ENCODE data around the gene ARSG. TPM values are rescaled to one million over a fixed set of nuclear protein-coding genes. Genes with fewer than 3 reads are reported as not detected.
A peak's percentile ranks its signal among the peaks of the same experiment; 100 is the strongest.

The ARSG gene
- total RNA-seq, 2 experiments from 2014 or later, result 9.1 to 10.7 TPM

DNA sequence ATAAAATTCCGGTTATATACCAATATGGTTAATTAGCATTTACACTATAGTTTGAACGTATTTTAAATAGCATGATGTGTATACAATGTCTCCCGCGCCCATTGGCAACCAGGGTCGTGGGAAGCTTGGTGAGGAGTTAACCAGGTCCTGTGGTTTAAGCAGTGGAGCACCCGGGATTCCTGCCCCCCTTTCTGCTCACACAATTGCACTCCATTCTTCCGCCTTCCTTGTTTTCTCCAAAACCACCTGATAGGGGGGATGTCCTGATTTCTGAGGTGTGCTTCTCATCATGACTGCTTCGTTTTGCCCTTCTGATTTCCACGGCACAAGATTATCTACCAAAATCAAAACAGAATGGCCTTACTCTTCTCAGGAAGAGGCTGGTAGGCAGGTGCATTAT lies 130.2 kb downstream of the ARSG start:
- ATAC-seq (no peak), DNase-seq (no peak)
- ChIA-PET POLR2A (no interaction called here), CTCF (no interaction called here)
- H3K27me3 Mint-ChIP-seq (ENCODE audit: low read depth), result no peaks in the 10 kb centered on the region
- no peak overlapping the region for H3K4me3 Mint-ChIP-seq
- H3K27ac Mint-ChIP-seq, result no peak overlapping the region
- H3K36me3 Mint-ChIP-seq (ENCODE audit: low read depth), result peaks cover 61% of the 10 kb centered on the region
- peaks cover 1% of the 10 kb centered on the region for H3K4me1 Mint-ChIP-seq (ENCODE audit: low read depth)
- peaks cover 9% of the 10 kb centered on the region for H3K9me3 Mint-ChIP-seq (ENCODE audit: insufficient read depth)

DNA sequence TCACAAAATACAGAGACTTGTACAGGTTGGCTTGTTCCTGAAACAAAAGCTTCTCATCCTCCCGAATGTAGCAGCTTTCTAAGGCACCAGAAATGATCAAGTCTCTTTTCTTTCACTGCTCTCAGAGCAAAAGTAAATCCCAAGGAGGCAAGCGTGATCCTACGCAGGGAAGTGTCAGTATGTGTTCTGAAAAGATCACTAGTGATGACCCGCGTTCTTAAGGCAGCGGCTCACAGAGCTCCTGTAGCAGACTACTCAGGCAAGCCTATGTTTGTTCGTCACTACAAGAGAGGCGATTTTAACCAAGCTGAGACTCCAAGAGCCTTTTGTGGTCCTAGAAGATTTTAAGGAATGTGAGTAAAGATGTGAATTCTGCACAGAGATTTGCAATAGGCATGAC lies 131.5 kb downstream of the ARSG start:
- DNase-seq, result no peak
- ChIA-PET CTCF (interaction anchor here (1.0 to 1.4 kb wide), 2 partner anchors 9 to 14 kb away, joined by 3 to 6 read pairs; no protein-coding TSS in a partner anchor), POLR2A (no interaction called here)
- Mint-ChIP-seq H3K9me3 (ENCODE audit: insufficient read depth) (peaks cover 5% of the 10 kb centered on the region), H3K4me1 (ENCODE audit: low read depth) (no peaks in the 10 kb centered on the region), H3K27me3 (ENCODE audit: low read depth) (no peaks in the 10 kb centered on the region), H3K27ac (no peak overlapping the region), H3K4me3 (no peak overlapping the region), H3K36me3 (ENCODE audit: low read depth) (peaks cover 58% of the 10 kb centered on the region)
- ATAC-seq, result no peak

DNA sequence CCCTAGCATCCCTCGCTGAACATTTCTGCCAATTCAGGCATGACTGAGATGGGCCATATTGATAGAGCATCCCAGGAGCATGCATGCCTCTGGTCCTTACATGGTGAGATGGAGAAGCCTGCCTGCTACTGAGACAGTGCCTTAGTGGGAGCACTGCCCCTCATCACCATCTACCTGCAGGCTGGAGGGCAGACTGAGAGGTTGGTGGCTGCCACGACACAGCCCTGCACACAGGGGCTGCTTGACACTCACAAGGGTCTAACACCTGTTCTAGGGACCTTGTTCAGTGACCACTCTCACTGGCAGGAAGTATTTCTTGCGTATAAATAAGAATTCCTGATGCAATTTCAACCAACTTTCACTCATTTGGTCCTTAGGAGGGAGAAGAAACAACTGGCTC lies 132.0 kb downstream of the ARSG start:
- no peak for ATAC-seq
- CTCF ChIA-PET, result interaction anchor here (1.0 to 1.4 kb wide), 2 partner anchors 8 to 13 kb away, joined by 3 to 6 read pairs; no protein-coding TSS in a partner anchor
- Mint-ChIP-seq H3K9me3 (ENCODE audit: insufficient read depth) (peaks cover under 1% of the 10 kb centered on the region), H3K4me1 (ENCODE audit: low read depth) (no peaks in the 10 kb centered on the region), H3K36me3 (ENCODE audit: low read depth) (peaks cover 53% of the 10 kb centered on the region), H3K27ac (no peak overlapping the region), H3K4me3 (no peak overlapping the region), H3K27me3 (ENCODE audit: low read depth) (no peaks in the 10 kb centered on the region)
- POLR2A ChIA-PET, result no interaction called here
- no peak for DNase-seq

DNA sequence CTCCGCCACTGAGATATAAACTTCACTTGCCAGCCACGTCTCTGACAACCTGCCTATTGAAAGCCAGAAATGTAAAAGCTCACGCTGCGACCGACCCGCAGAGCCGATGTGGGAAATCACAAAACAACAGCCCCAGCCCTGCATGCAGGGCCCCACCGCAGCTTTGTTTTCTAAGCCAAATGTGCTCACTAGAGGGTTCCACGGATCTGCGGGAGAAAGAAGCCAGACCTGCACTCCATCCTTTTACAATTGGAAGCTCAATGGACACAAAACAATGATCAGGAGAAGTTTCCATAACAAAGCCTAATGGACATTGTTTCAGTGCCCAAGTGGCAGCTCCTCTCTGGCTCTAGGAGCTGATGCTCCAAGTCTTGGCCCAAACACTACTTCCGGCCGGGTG lies 132.9 kb downstream of the ARSG start:
- DNase-seq (no peak), ATAC-seq (no peak)
- no peaks in the 10 kb centered on the region for H3K9me3 Mint-ChIP-seq (ENCODE audit: insufficient read depth)
- H3K27me3 Mint-ChIP-seq (ENCODE audit: low read depth), result no peaks in the 10 kb centered on the region
- no peak overlapping the region for H3K4me3 Mint-ChIP-seq
- H3K4me1 Mint-ChIP-seq (ENCODE audit: low read depth), result no peaks in the 10 kb centered on the region
- no peak overlapping the region for H3K27ac Mint-ChIP-seq
- H3K36me3 Mint-ChIP-seq (ENCODE audit: low read depth), result peaks cover 54% of the 10 kb centered on the region
- CTCF ChIA-PET, result interaction anchor here (0.6 to 2.0 kb wide), 3 partner anchors 25 to 160 kb away, joined by 3 to 8 read pairs (median 4); no protein-coding TSS in a partner anchor
- POLR2A ChIA-PET, result no interaction called here

DNA sequence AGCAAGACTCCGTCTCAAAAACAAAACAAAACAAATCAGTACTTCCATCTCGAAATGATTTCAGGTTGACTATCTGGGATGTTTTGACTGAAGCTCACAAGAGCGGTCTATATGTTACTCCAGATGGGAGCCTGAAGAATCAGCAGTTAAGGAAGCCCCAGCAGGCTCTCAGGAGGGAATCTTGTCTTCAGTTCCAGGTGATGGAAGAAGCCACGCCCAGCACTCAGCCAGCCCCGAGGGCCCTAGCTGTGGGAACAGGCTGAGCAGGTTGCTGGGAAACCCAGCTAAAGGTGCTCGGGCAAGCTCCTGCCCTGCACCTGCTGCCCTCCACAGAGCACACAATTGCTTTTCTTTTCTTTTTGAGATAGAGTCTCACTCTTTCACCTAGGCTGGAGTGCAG lies 133.6 kb downstream of the ARSG start:
- no peaks in the 10 kb centered on the region for H3K27me3 Mint-ChIP-seq (ENCODE audit: low read depth)
- POLR2A ChIA-PET, result no interaction called here
- CTCF ChIA-PET, result interaction anchor here (0.6 to 2.0 kb wide), 3 partner anchors 26 to 161 kb away, joined by 3 to 8 read pairs (median 4); no protein-coding TSS in a partner anchor

DNA sequence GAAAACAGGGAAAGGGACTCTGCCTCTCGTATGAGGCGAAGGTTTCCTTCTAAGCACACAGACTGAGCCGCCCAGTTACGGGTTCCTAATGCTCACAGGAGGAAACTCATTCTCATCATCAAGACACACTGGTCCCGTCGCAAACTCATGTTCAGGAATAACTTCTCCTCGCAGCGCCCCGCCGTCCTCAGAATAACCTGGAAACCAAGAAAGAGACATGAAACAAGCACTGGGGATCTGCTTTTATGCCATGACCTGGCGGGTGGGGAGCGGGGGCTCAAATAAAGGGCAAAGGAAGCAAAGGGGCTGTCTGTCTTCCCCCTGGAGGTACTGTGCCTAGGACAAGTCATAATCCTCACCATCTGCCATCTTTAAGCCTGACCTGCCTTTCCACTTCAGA lies 134.7 kb downstream of the ARSG start:
- DNase-seq (no peak), ATAC-seq (no peak)
- no peak overlapping the region for H3K27ac Mint-ChIP-seq
- no peaks in the 10 kb centered on the region for H3K9me3 Mint-ChIP-seq (ENCODE audit: insufficient read depth)
- no peaks in the 10 kb centered on the region for H3K4me1 Mint-ChIP-seq (ENCODE audit: low read depth)
- peaks cover 48% of the 10 kb centered on the region for H3K36me3 Mint-ChIP-seq (ENCODE audit: low read depth)
- ChIA-PET POLR2A (no interaction called here), CTCF (interaction anchor here (3.4 kb wide), 1 partner anchor 27 kb away, joined by 12 read pairs; no protein-coding TSS in a partner anchor)
- no peak overlapping the region for H3K4me3 Mint-ChIP-seq
- no peaks in the 10 kb centered on the region for H3K27me3 Mint-ChIP-seq (ENCODE audit: low read depth)

More for the DNA sequence above, 133.6 kb downstream of the ARSG start:
- Mint-ChIP-seq H3K36me3 (ENCODE audit: low read depth) (peaks cover 51% of the 10 kb centered on the region), H3K27ac (no peak overlapping the region), H3K4me1 (ENCODE audit: low read depth) (no peaks in the 10 kb centered on the region), H3K9me3 (ENCODE audit: insufficient read depth) (no peaks in the 10 kb centered on the region), H3K4me3 (no peak overlapping the region)
- DNase-seq (no peak), ATAC-seq (no peak)

DNA sequence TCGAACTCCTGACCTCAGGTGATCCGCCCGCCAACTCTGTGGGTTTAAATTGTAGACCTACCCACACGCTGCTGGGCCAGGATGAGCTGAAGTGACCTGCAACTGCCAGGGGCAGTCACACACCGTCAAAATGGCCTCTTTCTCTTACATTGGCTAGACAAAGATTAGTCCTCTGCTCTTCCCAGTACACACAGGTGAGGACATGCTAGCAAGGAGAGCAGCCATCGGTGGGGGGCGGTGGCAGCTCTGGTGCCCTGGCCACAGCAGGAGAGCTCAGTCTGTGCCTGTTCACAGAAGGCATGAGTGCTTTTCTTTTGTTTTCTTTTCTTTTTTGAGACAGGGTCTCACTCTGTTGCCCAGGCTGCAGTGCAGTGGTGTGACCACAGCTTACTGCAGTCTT lies 136.3 kb downstream of the ARSG start:
- no peak overlapping the region for H3K4me3 Mint-ChIP-seq
- no peaks in the 10 kb centered on the region for H3K27me3 Mint-ChIP-seq (ENCODE audit: low read depth)
- ATAC-seq (no peak), DNase-seq (no peak)
- peaks cover 58% of the 10 kb centered on the region for H3K36me3 Mint-ChIP-seq (ENCODE audit: low read depth)
- CTCF ChIA-PET, result interaction anchor here (1.0 to 3.4 kb wide), 3 partner anchors 12 to 165 kb away, joined by 3 to 12 read pairs (median 5); no protein-coding TSS in a partner anchor
- POLR2A ChIA-PET, result interaction anchor here (0.6 kb wide), 1 partner anchor 340 kb away, joined by 4 read pairs; no protein-coding TSS in a partner anchor
- no peaks in the 10 kb centered on the region for H3K9me3 Mint-ChIP-seq (ENCODE audit: insufficient read depth)
- H3K27ac Mint-ChIP-seq, result no peak overlapping the region
- peaks cover 6% of the 10 kb centered on the region for H3K4me1 Mint-ChIP-seq (ENCODE audit: low read depth)

DNA sequence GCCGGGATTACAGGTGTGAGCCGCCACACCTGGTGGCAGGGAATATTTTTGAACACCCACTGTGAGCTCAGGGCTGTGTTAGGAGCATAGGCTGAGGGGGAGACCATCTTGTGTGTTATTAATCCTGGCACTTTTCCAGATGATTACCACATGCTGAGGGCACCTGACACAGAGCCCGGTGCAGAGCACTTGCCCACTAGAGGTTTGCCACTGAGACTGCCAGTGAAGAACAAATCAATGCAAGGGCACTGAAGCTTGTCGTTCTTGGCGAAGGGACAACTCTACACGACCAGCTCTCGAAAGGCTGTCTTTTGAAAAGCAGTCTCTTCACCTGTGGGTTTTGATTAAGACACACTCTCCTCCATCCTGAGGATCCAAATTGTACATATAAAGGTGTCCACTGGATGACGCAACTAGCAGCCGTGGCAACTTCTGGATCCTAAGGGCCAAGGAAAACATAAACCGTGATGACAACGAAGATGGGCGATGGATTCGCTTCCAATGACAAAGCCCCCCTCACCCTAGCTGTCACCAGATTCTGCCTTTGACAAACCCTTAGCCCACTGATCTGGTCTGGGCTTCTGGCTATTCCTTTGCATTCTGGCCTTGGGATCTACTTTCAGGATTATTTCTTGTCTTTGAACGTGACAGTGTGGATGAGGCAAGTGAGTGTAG lies 137.3 kb downstream of the ARSG start:
- Mint-ChIP-seq H3K4me3 (no peak overlapping the region), H3K4me1 (ENCODE audit: low read depth) (peaks cover 6% of the 10 kb centered on the region), H3K27ac (no peak overlapping the region), H3K27me3 (ENCODE audit: low read depth) (no peaks in the 10 kb centered on the region), H3K9me3 (ENCODE audit: insufficient read depth) (no peaks in the 10 kb centered on the region), H3K36me3 (ENCODE audit: low read depth) (peaks cover 63% of the 10 kb centered on the region)
- DNase-seq (no peak), ATAC-seq (no peak)
- POLR2A ChIA-PET, result no interaction called here
- CTCF ChIA-PET, result interaction anchor here (0.8 to 3.4 kb wide), 3 partner anchors 9 to 139 kb away, joined by 3 to 12 read pairs (median 3); no protein-coding TSS in a partner anchor

DNA sequence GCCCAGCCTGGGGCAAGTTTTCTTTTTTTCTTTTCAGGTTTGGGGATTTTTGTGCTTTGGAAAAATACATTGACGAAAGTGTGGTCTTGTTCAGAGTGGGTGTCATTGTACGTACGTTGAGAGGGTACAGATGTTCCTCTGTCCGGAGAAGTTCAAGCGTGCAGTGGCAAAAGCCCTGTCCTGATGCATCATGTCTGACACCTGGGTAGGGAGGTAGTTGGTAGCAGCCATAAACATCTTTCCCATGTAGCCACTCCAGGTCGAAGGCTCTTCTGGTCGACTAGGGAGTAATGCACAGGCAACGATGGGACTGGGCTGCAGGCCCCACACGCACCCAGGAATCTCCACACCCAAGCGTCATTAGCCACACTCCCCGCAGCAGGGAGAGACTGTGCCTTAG lies 138.6 kb downstream of the ARSG start:
- ATAC-seq (no peak), DNase-seq (no peak)
- Mint-ChIP-seq H3K27ac (no peak overlapping the region), H3K27me3 (ENCODE audit: low read depth) (no peaks in the 10 kb centered on the region), H3K4me3 (no peak overlapping the region), H3K9me3 (ENCODE audit: insufficient read depth) (no peaks in the 10 kb centered on the region), H3K4me1 (ENCODE audit: low read depth) (peaks cover 6% of the 10 kb centered on the region), H3K36me3 (ENCODE audit: low read depth) (peaks cover 71% of the 10 kb centered on the region)
- ChIA-PET POLR2A (no interaction called here), CTCF (interaction anchor here (3.8 to 9.7 kb wide), 2 partner anchors 140 to 168 kb away, joined by 21 to 172 read pairs; partner anchors contain the start of gene SLC16A6)

DNA sequence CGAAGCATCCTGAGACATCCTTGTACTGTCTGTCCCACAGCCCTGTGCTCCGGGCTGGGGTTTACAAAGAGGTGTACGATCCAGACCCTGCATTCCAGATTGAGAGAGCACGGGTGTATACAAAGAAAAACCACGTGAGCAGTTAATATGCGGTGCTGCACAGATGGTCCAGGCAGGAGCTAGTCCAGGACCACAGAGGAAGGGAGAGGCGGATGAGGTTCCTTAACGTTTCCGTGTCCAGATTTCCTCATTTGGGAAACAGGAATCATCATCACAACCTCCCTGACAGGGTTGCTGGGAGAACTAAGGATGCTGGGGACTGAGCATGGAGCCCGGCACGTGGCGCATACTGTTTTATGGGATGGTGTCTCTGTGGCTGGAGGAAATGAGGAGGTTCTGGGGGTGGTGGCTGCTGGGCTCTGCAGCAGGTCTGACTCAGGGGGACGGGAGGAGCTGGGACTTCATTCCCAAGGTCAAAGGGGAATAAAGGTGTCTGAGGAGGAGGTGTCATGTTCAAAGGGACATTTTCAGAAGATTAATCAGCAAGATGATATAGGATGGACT lies 139.8 kb downstream of the ARSG start:
- no peak overlapping the region for H3K4me3 Mint-ChIP-seq
- no peaks in the 10 kb centered on the region for H3K27me3 Mint-ChIP-seq (ENCODE audit: low read depth)
- H3K36me3 Mint-ChIP-seq (ENCODE audit: low read depth), result peaks cover 74% of the 10 kb centered on the region
- ATAC-seq, result no peak
- H3K9me3 Mint-ChIP-seq (ENCODE audit: insufficient read depth), result no peaks in the 10 kb centered on the region
- ChIA-PET CTCF (interaction anchor here (1.0 to 9.7 kb wide), 23 partner anchors 8 to 263 kb away, joined by 3 to 172 read pairs (median 6); partner anchors contain the start of genes ARSG and SLC16A6), POLR2A (no interaction called here)
- DNase-seq, result no peak
- peak overlapping the region; percentile 69 for H3K27ac Mint-ChIP-seq
- peaks cover 11% of the 10 kb centered on the region for H3K4me1 Mint-ChIP-seq (ENCODE audit: low read depth)

DNA sequence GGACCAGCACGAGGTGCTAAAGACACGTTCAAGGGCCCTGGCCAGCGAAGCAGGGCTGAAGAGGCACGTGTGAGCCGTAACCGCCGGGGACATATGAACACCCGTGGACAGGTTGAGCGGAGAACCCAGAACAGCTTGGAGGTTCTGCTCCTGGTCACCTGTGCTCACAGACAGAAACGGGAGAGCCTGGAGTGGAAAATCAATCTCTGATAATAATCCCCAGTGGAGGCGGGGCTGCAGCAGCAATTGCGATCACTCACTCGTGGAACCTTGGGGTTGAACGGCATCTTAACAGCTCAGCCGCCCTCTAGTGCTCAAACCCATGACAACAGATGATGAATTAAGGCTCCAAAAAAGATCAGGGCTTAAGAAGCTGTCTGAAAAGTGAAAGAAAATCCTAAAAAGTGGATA lies 140.4 kb downstream of the ARSG start:
- Mint-ChIP-seq H3K27me3 (ENCODE audit: low read depth) (no peaks in the 10 kb centered on the region), H3K4me3 (no peak overlapping the region), H3K27ac (no peak overlapping the region), H3K4me1 (ENCODE audit: low read depth) (peaks cover 17% of the 10 kb centered on the region), H3K9me3 (ENCODE audit: insufficient read depth) (no peaks in the 10 kb centered on the region), H3K36me3 (ENCODE audit: low read depth) (peaks cover 73% of the 10 kb centered on the region)
- ATAC-seq (no peak), DNase-seq (peak; percentile 67)
- ChIA-PET CTCF (interaction anchor here (0.6 to 9.7 kb wide), 34 partner anchors 9 to 263 kb away, joined by 3 to 172 read pairs (median 5); partner anchors contain the start of genes AMZ2, ARSG and SLC16A6), POLR2A (interaction anchor here (1.3 to 2.1 kb wide), 2 partner anchors 27 to 140 kb away, joined by 3 to 14 read pairs; partner anchors contain the start of genes ARSG and SLC16A6)

Data from activated CD8-positive, alpha-beta T cell treated with anti-CD3 and anti-CD28 coated beads, Interleukin-2, amount 10 ng/mL, durations not matched to agents 7 days and 5 days (primary cell).